Stomach smooth muscle (tissue), 2 donors: ENCODE measurements around the gene IRGC.

ENCODE experiments used
- H3K27ac ChIP-seq: one replicate; pipeline ENCODE4 v1.7.0; 2013; ENCODE audit warnings: mild to moderate bottlenecking, low read length, inconsistent platforms
- H3K27me3 ChIP-seq, 2 donors: one replicate each; pipeline ENCODE4 v1.7.0; 2013; ENCODE audit warnings: low read length in 2 of 2; ENCODE audit not compliant: insufficient read depth in 2 of 2, control insufficient read depth in 1 of 2
- H3K36me3 ChIP-seq, 2 donors: one replicate each; pipeline ENCODE4 v1.7.0; 2013; ENCODE audit warnings: low read length in 2 of 2; ENCODE audit not compliant: control insufficient read depth in 2 of 2, insufficient read depth in 2 of 2
- H3K4me1 ChIP-seq: one replicate; pipeline ENCODE4 v1.7.0; 2013; ENCODE audit warnings: low read length; ENCODE audit not compliant: control insufficient read depth, insufficient read depth
- H3K4me3 ChIP-seq, 2 donors: one replicate each; pipeline ENCODE4 v1.7.0; 2013; ENCODE audit warnings: low read length in 2 of 2
- H3K9ac ChIP-seq, 2 donors: one replicate each; pipeline ENCODE4 v1.7.0; 2013; ENCODE audit warnings: low read length in 2 of 2, mild to moderate bottlenecking in 1 of 2
- H3K9me3 ChIP-seq, 2 donors: one replicate each; pipeline ENCODE4 v1.7.0; 2013; ENCODE audit warnings: low read length in 2 of 2; ENCODE audit not compliant: control insufficient read depth in 2 of 2
- donor health status: healthy.
- donor health status: Pancreatic carcinoma.

Gene IRGC, protein sequence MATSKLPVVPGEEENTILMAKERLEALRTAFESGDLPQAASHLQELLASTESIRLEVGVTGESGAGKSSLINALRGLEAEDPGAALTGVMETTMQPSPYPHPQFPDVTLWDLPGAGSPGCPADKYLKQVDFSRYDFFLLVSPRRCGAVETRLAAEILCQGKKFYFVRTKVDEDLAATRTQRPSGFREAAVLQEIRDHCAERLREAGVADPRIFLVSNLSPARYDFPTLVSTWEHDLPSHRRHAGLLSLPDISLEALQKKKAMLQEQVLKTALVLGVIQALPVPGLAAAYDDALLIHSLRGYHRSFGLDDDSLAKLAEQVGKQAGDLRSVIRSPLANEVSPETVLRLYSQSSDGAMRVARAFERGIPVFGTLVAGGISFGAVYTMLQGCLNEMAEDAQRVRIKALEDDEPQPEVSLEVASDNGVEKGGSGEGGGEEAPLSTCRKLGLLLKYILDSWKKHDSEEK

DNA sequence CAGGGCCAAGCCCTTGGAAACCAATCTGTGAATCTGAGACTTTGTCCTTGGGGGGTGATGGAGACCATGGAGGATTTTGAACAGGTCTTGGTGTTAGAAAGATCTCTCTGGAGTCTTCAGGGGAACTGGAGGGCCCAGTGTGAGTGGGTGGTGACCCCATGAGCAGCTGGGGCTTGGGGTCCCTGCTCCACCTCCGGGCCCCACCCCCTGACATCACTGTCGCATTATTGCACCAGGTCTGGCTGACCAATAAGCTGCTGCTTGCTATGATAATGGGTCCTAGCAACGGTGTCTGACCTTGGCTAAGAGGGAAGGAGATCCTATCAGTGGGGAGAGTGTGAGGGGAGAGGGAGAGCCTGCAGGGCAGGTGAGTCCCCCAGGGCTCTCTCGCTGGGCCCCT is at the start of gene IRGC:
IRGC (plus strand) TSS at position 301 of the 400 bp plus-strand sequence. CDS start 2,483 bp downstream, outside the sequence.
- Histone ChIP-seq H3K9ac (no peak within 1 kb of the TSS), H3K27ac (no peak within 1 kb of the TSS), H3K27me3 (no peaks in the 10 kb centered on the region), H3K4me3 (no peak within 1 kb of the TSS), H3K9me3 (no peaks in the 10 kb centered on the region), H3K4me1 (no peaks in the 10 kb centered on the region), H3K36me3 (no peaks in the 10 kb centered on the region)

DNA sequence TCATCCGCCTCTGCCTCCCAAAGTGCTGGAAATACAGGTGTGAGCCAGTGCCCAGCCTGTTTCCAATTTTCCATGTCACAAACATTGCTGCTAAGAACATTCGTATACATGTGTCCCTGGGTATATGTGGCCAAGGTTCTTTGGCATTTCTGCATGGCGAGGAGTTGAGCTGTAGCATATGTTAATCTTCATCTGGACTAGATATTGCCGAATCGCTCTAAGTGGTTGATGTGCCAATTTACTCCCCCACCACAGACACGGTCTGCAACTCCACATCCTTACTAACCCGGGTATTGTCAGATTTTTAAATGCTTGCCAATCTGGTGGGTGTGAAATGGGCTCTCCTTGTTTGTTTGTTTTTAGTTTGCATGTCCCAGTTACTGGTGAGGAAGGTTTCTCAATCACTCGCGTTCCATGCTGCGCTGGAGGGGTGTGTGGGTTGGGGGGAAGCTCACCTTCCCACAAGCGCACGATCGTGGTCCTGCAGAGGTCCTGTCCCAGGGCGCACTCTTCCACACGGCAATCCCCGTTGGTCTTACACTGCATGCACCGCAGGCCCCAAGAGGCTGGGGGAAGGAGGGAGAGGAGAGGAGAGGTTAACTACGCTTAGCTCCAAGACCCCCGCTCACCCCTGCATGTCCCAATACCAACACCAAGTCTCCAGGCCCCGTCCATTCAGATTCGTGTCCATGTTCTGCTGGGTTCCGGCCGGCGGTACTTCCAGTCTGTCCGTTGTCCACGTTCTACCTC is 48.6 kb upstream of the IRGC start:
- peaks cover 19% of the 10 kb centered on the region for H3K4me1 ChIP-seq
- peak overlapping the region; percentile 55 to 64 for H3K9ac ChIP-seq
- no peaks in the 10 kb centered on the region for H3K27me3 ChIP-seq
- peak overlapping the region; percentile 80 to 82 for H3K4me3 ChIP-seq
- no peaks in the 10 kb centered on the region for H3K9me3 ChIP-seq
- H3K36me3 ChIP-seq = no peaks in the 10 kb centered on the region
- H3K27ac ChIP-seq = peak overlapping the region; percentile 53

DNA sequence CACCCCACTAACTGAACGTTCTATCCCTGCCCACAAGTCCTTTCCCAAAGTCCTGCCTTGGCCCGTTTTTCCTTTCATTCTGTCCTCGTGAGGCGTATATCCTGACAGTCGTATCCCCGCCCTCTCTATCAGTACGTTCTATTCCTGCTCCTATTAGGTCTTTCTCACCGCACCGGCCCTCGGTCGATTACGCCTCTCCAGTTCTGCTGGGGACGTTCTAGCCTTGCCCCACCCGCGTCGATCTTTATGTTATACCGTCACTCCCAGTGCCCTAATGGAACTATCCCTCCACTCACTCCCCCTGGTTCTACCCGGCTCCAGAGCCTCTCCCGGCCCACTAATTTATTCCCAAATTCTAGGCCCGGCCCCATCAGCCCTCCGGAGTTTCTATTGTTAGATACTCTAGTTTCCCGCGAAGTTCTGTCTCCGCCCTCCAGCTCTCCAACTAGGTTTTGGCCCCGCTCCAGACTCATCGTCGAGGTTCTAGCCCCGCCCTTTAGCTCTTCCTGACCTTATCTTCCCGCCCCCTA is 47.9 kb upstream of the IRGC start:
- H3K9ac ChIP-seq = peak overlapping the region; percentile 55 to 64
- H3K4me1 ChIP-seq = peaks cover 19% of the 10 kb centered on the region
- peak overlapping the region; percentile 80 to 82 for H3K4me3 ChIP-seq
- H3K36me3 ChIP-seq = no peaks in the 10 kb centered on the region
- H3K27me3 ChIP-seq = no peaks in the 10 kb centered on the region
- peak overlapping the region; percentile 53 for H3K27ac ChIP-seq
- H3K9me3 ChIP-seq = no peaks in the 10 kb centered on the region

DNA sequence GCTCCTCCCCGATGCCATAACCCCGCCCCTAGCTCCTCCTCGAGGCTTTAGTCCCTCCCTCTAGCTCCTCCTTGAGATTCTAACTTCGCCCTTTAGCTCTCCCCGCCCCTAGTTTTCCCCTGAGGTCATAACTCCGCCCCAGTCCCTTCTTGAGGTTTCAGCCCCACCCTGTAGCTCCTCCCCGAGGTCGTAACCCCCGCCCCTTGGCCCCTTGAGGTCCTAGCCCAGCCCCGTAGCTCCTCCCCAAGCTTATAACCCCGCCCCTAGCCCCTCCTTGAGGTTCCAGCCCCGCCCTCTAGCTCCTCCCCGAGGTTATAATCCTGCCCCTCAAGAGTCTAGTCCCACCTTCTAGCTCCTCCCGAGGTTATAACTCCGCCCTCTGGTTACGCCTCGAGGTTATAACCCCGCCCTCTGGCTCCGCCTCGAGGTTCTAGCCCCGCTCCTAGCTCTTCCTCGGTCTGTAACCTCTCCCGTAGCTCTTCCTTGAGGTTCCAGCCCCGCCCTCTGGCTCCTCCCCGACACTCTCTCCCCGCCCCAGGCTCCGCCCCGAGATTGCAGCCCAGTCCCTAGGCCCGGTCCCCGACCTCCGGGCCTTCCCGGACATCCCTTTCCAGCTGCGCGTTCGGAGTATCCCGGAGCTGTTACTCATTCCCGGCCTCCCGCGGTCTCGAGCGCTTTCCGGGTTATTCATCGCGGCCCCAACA is 47.3 kb upstream of the IRGC start:
- Histone ChIP-seq H3K9ac (peak overlapping the region; percentile 87 to 89), H3K4me3 (peak overlapping the region; percentile 70 to 80), H3K9me3 (no peaks in the 10 kb centered on the region), H3K27me3 (no peaks in the 10 kb centered on the region), H3K36me3 (no peaks in the 10 kb centered on the region), H3K27ac (peak overlapping the region; percentile 90), H3K4me1 (peaks cover 19% of the 10 kb centered on the region)

DNA sequence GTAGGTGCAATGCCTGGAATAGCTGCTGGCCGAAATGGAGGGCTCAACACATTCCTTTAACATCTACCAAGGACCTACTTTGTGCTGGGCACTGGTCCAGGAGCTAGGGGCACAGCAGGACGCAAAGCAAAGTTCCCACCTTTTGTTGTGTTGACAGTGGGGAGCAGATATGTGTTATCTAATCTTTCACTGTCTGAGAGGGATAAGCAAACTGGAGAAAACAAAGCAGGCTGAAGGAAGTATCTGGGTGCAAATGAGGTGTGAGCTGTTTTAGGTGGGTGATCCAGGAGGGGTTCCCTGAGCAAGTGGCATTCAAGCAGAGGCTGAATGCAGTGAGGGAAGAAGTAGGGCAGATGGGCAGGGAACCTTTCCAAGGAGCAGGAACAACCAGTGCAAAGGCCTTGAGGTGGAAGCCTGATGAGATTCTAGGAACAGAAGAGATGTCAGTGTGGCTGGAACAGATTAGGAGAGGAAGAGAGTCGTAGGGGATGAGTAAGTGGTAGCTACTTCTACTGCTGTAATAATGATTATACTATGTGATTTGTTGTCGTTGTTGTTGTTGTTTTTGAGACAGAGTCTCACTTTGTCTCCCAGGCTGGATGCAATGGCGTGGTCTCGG is 43.7 kb upstream of the IRGC start:
- H3K9me3 ChIP-seq = no peaks in the 10 kb centered on the region
- no peaks in the 10 kb centered on the region for H3K27me3 ChIP-seq
- no peaks in the 10 kb centered on the region for H3K36me3 ChIP-seq
- H3K9ac ChIP-seq = no peak overlapping the region
- peaks cover 19% of the 10 kb centered on the region for H3K4me1 ChIP-seq
- H3K4me3 ChIP-seq = no peak overlapping the region
- H3K27ac ChIP-seq = no peak overlapping the region

DNA sequence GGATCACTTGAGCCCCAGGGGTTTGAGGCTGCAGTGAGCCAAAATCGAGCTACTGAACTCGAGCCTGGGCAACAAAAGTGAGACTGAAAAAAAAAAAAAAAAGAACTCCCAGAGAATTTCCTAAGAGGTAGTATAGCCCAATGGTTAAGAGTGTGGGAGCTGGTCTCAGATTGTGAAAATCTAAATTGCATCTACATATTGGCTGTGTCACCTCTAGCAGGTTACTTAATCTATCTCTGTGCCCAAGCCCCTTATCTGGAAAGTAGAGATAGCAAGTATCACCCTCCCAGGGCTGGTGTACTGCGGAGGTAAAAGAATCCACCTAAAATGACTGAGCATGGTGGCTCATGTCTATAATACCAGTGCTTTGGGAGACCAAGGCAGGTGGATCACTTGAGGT is 42.2 kb upstream of the IRGC start:
- no peaks in the 10 kb centered on the region for H3K9me3 ChIP-seq
- no peaks in the 10 kb centered on the region for H3K27me3 ChIP-seq
- H3K4me1 ChIP-seq = peaks cover 10% of the 10 kb centered on the region
- H3K4me3 ChIP-seq = no peak overlapping the region
- H3K9ac ChIP-seq = no peak overlapping the region
- no peak overlapping the region for H3K27ac ChIP-seq
- H3K36me3 ChIP-seq = no peaks in the 10 kb centered on the region

DNA sequence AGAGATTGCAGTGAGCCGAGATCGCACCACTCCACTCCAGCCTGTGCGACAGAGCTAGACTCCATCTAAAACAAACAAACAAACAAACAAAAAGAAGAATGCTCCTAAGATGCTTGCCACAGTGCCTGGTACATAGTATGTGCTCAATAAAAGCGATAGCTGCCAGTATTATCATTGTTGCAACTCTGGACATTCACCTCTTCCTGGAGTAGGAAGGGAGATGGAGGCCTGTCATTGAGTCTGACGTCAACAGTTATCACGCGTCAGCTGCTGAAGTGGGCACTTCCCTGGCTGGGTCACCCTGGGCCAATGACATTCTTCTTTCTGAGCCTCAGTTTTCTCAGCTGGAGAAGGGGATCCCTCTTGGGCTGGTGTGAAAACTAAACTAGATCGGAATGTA is 41.7 kb upstream of the IRGC start:
- no peaks in the 10 kb centered on the region for H3K9me3 ChIP-seq
- H3K27me3 ChIP-seq = no peaks in the 10 kb centered on the region
- H3K4me3 ChIP-seq = no peak overlapping the region
- no peak overlapping the region for H3K9ac ChIP-seq
- H3K36me3 ChIP-seq = no peaks in the 10 kb centered on the region
- H3K27ac ChIP-seq = peak overlapping the region; percentile 11
- peaks cover 10% of the 10 kb centered on the region for H3K4me1 ChIP-seq

DNA sequence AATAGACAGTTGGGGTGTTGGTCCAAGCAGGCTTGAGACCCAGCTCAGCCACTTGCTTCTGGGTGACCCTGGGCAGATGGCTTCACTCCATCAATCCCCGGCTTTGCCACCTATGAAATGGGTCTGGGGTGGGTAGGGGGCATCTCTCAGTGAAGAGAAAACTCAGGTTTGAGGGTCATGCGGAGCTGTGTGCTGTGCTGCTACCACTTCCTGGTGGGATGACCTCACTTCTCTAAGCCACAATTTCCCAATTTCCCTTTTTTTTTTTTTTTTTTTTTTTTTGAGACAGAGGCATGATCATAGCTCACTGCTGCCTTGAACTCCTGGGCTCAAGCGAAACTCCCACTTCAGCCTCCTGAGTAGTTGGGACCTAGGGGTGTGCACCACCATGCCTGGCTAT is 41.3 kb upstream of the IRGC start:
- Histone ChIP-seq H3K27me3 (no peaks in the 10 kb centered on the region), H3K9me3 (no peaks in the 10 kb centered on the region), H3K4me3 (no peak overlapping the region), H3K9ac (no peak overlapping the region), H3K4me1 (peaks cover 10% of the 10 kb centered on the region), H3K27ac (peak overlapping the region; percentile 11), H3K36me3 (no peaks in the 10 kb centered on the region)

DNA sequence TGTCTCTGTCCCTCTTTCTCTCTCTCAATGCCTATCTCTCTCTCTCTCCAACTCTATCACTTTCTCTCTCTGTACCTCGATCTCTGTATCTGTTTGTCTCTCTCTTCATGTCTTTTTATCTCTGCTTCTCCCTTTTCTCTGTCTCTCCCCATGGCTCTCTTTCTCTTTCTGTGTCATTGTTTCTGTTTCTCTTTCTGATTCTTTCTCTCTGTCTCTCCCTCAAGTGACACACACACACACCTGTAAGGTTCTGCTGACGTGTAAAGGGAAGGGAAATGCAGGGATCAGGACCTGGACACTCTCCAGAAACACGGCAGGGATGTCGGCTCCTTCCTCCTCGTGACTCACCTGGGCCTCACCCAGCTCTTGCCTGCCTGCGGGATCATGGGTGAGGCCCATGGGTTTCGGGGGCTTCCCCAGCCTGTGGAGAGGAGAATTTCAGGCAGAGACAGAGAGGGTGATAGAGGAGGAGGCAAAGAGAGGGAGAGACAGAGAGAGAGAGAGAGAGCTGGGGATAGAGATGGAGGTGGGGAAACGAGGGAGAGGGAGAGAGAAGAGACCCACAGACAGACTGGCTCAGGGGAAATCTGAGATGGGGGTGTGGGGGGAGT is 40.5 kb upstream of the IRGC start:
- Histone ChIP-seq H3K9ac (no peak overlapping the region), H3K27ac (no peak overlapping the region), H3K4me1 (peaks cover 2% of the 10 kb centered on the region)

DNA sequence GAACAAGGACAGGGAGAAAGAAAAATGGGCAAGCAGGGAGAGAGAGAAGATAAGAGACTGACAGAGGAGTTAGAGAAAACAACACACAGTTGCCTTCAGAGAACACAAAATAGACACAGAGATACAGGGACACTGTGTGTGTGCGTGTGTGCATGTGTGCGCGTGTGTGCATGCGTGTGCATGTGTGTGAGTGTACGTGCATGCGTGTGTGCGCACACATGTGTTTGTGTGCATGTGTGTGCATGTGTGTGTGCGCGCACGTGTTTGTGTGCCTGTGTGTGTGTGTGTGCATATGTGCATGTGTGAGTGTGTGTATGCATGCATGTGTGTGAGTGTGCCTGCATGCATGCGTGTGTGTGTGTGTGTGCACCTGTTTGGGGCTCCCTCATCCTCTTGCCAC is 40.0 kb upstream of the IRGC start:
- no peaks in the 10 kb centered on the region for H3K9me3 ChIP-seq
- no peak overlapping the region for H3K9ac ChIP-seq
- H3K27ac ChIP-seq = no peak overlapping the region
- H3K36me3 ChIP-seq = no peaks in the 10 kb centered on the region
- H3K4me1 ChIP-seq = no peaks in the 10 kb centered on the region
- H3K27me3 ChIP-seq = no peaks in the 10 kb centered on the region
- H3K4me3 ChIP-seq = no peak overlapping the region

More for the DNA sequence above, 40.5 kb upstream of the IRGC start:
- Histone ChIP-seq H3K27me3 (no peaks in the 10 kb centered on the region), H3K36me3 (no peaks in the 10 kb centered on the region), H3K4me3 (no peak overlapping the region), H3K9me3 (no peaks in the 10 kb centered on the region)
